Caco-2 (cell line): ENCODE data around the gene ZNRF2. TPM values are rescaled to one million over a fixed set of nuclear protein-coding genes. Genes with fewer than 3 reads are reported as not detected.

Source experiments
- BruUV-seq: library from RNA; stranded (reverse); fragments of 400-500 nt; replicated peaks from 2 replicates; lab custom pipeline; 2021; lab: Mats Ljungman, UMichigan
- CTCF ChIA-PET: fragments of 300-600 bp; sonication (Branson Sonifier 250); formaldehyde crosslinking; loops from one replicate; lab custom pipeline; 2022; ENCODE audit warnings: antibody characterized with exemption; lab: Charles Lee
- POLR2A ChIA-PET: fragments of 300-600 bp; sonication (Branson Sonifier 250); formaldehyde crosslinking; loops from one replicate; lab custom pipeline; 2022; ENCODE audit warnings: antibody characterized with exemption; lab: Charles Lee
- DNase-seq, 2 experiments: peaks; one replicate each; pipeline versions ENCODE4 v3.0.0 to v3.0.0-alpha.2; 2020 to 2022
- H3K27me3 ChIP-seq: replicated peaks from 2 replicates; pipeline ENCODE4 v1.6.0; 2011; ENCODE audit warnings: low read length; ENCODE audit not compliant: control insufficient read depth, insufficient read depth
- H3K36me3 ChIP-seq: 2 replicates; pipeline ENCODE4 v1.5.1; 2011; ENCODE audit warnings: low read length; ENCODE audit not compliant: control insufficient read depth, insufficient read depth
- H3K4me1 ChIP-seq: fragments of 250-450 bp; sonication (Bioruptor Pico); 2 replicates; pipeline ENCODE4 v1.5.1; 2020; ENCODE audit warnings: mild to moderate bottlenecking
- H3K4me3 ChIP-seq: 2 replicates; pipeline ENCODE4 v1.5.1; 2011; ENCODE audit warnings: low read depth, mild to moderate bottlenecking, control low read depth, low read length
- H3K9me3 ChIP-seq: fragments of 250-450 bp; sonication (Bioruptor Pico); 2 replicates; pipeline ENCODE4 v1.5.1; 2020; ENCODE audit warnings: mild to moderate bottlenecking, moderate library complexity
- H3K27ac Mint-ChIP-seq: one replicate; pipeline ENCODE4 v1.8.0; 2022; ENCODE audit warnings: mixed read lengths; ENCODE audit not compliant: unreplicated experiment
- H3K27me3 Mint-ChIP-seq: one replicate; pipeline ENCODE4 v1.8.0; 2022; ENCODE audit warnings: mixed read lengths; ENCODE audit not compliant: insufficient read depth, unreplicated experiment
- H3K36me3 Mint-ChIP-seq: one replicate; pipeline ENCODE4 v1.8.0; 2022; ENCODE audit warnings: mild to moderate bottlenecking, mixed read lengths; ENCODE audit not compliant: insufficient read depth, unreplicated experiment
- H3K4me1 Mint-ChIP-seq: one replicate; pipeline ENCODE4 v1.8.0; 2022; ENCODE audit warnings: low read depth, mixed read lengths; ENCODE audit not compliant: unreplicated experiment
- H3K4me3 Mint-ChIP-seq: one replicate; pipeline ENCODE4 v1.8.0; 2022; ENCODE audit warnings: mild to moderate bottlenecking, moderate library complexity, mixed read lengths; ENCODE audit not compliant: unreplicated experiment
- H3K9me3 Mint-ChIP-seq: one replicate; pipeline ENCODE4 v1.8.0; 2022; ENCODE audit warnings: mixed read lengths; ENCODE audit not compliant: unreplicated experiment
- CTCF ChIP-seq, 2 experiments: fragments of 200-600 bp in 1 of 2; IDR thresholded peaks; 1 replicate in 1 of 2; 2 replicates in 1 of 2; pipeline versions ENCODE4 v1.5.1 to v1.8.0; 2011 to 2022; ENCODE audit warnings: antibody characterized with exemption in 1 of 2, control low read depth in 1 of 2, inconsistent platforms in 1 of 2, low read depth in 1 of 2, low read length in 1 of 2, mild to moderate bottlenecking in 1 of 2, moderate library complexity in 1 of 2; ENCODE audit not compliant: insufficient read depth in 1 of 2, severe bottlenecking in 1 of 2, unreplicated experiment in 1 of 2
- intact Hi-C: fragments of 100-400 bp; cut with micrococcal nuclease; formaldehyde crosslinking; loops from one replicate; pipeline ENCODE4 v1.10.0; 2022; ENCODE audit not compliant: unreplicated experiment
- total RNA-seq: library from RNA; stranded (reverse); gene quantifications from 2 replicates; pipeline ENCODE4 v1.2.3, GENCODE V29; 2022

ZNRF2 gene
- total RNA-seq, 1 experiment from 2014 or later: 9.0 TPM

GRCh38 chr7:30321882-30322192 lies 37.4 kb downstream of the ZNRF2 start:
- no peak for DNase-seq
- POLR2A ChIA-PET: no interaction called here
- Mint-ChIP-seq H3K27me3 (no peaks in the 10 kb centered on the region), H3K36me3 (no peaks in the 10 kb centered on the region), H3K4me3 (no peak overlapping the region), H3K4me1 (no peaks in the 10 kb centered on the region), H3K9me3 (no peaks in the 10 kb centered on the region), H3K27ac (no peak overlapping the region)
- Histone ChIP-seq H3K4me3 (no peak overlapping the region), H3K4me1 (no peaks in the 10 kb centered on the region), H3K36me3 (no peaks in the 10 kb centered on the region), H3K9me3 (no peaks in the 10 kb centered on the region), H3K27me3 (no peaks in the 10 kb centered on the region)
- TF ChIP-seq CTCF (IDR thresholded peaks at IDR 0.05; ENCODE audit: insufficient read depth in 1 of 2, low read depth in 1 of 2, low read length in 1 of 2, severe bottlenecking in 1 of 2, unreplicated experiment in 1 of 2): no peak
- intact Hi-C loops: no loop called here
- BruUV-seq: no TSS peak
- CTCF ChIA-PET: no interaction called here

- Histone ChIP-seq H3K36me3 (no peaks in the 10 kb centered on the region), H3K4me1 (no peaks in the 10 kb centered on the region), H3K4me3 (no peak overlapping the region), H3K9me3 (no peaks in the 10 kb centered on the region), H3K27me3 (no peaks in the 10 kb centered on the region)
- Mint-ChIP-seq H3K27me3 (no peaks in the 10 kb centered on the region), H3K4me1 (no peaks in the 10 kb centered on the region), H3K27ac (no peak overlapping the region), H3K4me3 (no peak overlapping the region), H3K9me3 (no peaks in the 10 kb centered on the region), H3K36me3 (no peaks in the 10 kb centered on the region)
- no TSS peak for BruUV-seq
- CTCF ChIA-PET: no interaction called here
- POLR2A ChIA-PET: no interaction called here
- DNase-seq: no peak
- intact Hi-C loops: no loop called here
- TF ChIP-seq CTCF (IDR thresholded peaks at IDR 0.05; ENCODE audit: insufficient read depth in 1 of 2, low read depth in 1 of 2, low read length in 1 of 2, severe bottlenecking in 1 of 2, unreplicated experiment in 1 of 2): no peak
These were observed 38.0 kb downstream of the ZNRF2 start for GRCh38 chr7:30322271-30323005.

- Mint-ChIP-seq H3K9me3 (no peaks in the 10 kb centered on the region), H3K4me3 (no peak overlapping the region), H3K36me3 (no peaks in the 10 kb centered on the region), H3K27ac (no peak overlapping the region), H3K4me1 (no peaks in the 10 kb centered on the region), H3K27me3 (no peaks in the 10 kb centered on the region)
- intact Hi-C loops: no loop called here
- POLR2A ChIA-PET: no interaction called here
- no TSS peak for BruUV-seq
- TF ChIP-seq CTCF (IDR thresholded peaks at IDR 0.05; ENCODE audit: insufficient read depth in 1 of 2, low read depth in 1 of 2, low read length in 1 of 2, severe bottlenecking in 1 of 2, unreplicated experiment in 1 of 2): no peak
- Histone ChIP-seq H3K4me1 (no peaks in the 10 kb centered on the region), H3K36me3 (no peaks in the 10 kb centered on the region), H3K4me3 (no peak overlapping the region), H3K27me3 (no peaks in the 10 kb centered on the region), H3K9me3 (no peaks in the 10 kb centered on the region)
- no peak for DNase-seq
- CTCF ChIA-PET: no interaction called here
These were observed 38.6 kb downstream of the ZNRF2 start for GRCh38 chr7:30323006-30323355.
